ENCODE measurements around the gene MPO. TPM values are rescaled to one million over a fixed set of nuclear protein-coding genes. Genes with fewer than 3 reads are reported as not detected.

The MPO gene
- total RNA-seq, 1 donor from 2014 or later = 0.05 TPM

GRCh38 chr17:58271216-58271931, 9.4 kb downstream of the MPO start:
- H3K27me3 ChIP-seq (ENCODE audit: low read depth) = peaks cover 61% of the 10 kb centered on the region
- H3K4me3 ChIP-seq = no peak overlapping the region
- DNase-seq = no peak
- TF ChIP-seq, protein P1, sequence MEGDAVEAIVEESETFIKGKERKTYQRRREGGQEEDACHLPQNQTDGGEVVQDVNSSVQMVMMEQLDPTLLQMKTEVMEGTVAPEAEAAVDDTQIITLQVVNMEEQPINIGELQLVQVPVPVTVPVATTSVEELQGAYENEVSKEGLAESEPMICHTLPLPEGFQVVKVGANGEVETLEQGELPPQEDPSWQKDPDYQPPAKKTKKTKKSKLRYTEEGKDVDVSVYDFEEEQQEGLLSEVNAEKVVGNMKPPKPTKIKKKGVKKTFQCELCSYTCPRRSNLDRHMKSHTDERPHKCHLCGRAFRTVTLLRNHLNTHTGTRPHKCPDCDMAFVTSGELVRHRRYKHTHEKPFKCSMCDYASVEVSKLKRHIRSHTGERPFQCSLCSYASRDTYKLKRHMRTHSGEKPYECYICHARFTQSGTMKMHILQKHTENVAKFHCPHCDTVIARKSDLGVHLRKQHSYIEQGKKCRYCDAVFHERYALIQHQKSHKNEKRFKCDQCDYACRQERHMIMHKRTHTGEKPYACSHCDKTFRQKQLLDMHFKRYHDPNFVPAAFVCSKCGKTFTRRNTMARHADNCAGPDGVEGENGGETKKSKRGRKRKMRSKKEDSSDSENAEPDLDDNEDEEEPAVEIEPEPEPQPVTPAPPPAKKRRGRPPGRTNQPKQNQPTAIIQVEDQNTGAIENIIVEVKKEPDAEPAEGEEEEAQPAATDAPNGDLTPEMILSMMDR (IDR thresholded peaks at IDR 0.05; ENCODE audit: borderline replicate concordance) = no peak
- no peaks in the 10 kb centered on the region for H3K9me3 ChIP-seq (replicated peaks)
- H3K27ac ChIP-seq (replicated peaks) = no peak overlapping the region
- intact Hi-C loops (cut with micrococcal nuclease) = no loop called here
- no peaks in the 10 kb centered on the region for H3K4me1 ChIP-seq
- no peaks in the 10 kb centered on the region for H3K36me3 ChIP-seq

DNA sequence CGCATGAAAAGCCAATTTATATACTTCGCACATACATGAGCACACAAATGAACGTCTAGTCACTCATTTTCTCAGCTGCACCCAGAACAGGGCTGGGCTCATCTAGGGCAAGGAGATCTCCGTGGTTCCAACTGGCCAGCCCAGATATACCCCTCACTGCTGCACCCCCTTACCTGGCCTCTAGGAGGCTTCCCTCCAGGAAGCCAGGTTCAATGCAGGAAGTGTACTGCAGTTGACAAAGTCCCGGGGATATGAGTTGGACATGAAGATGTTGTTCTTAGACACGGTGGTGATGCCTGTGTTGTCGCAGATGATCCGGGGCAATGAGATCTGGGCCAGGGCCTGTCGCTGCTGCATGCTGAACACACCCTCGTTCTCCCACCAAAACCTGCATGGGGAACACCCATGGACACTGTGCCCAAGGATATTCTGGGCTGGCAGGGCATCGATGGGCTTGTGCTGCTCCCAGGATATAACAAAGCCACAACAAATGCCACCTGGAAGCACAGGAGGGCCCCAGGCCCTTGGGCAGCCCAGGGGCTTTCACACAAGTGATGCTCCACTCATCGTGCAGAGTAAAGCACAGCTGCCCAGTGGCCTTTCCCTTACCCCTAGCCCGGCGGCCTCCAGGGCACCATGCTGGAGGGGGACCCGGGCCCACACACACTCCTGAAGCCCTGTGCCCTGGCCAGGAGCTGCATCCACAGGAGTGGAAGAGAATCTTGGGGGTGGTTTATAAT, 10.1 kb downstream of the MPO start:
- Histone ChIP-seq H3K36me3 (no peaks in the 10 kb centered on the region), H3K4me1 (no peaks in the 10 kb centered on the region), H3K9me3 (replicated peaks) (no peaks in the 10 kb centered on the region), H3K27ac (replicated peaks) (no peak overlapping the region), H3K27me3 (ENCODE audit: low read depth) (peaks cover 66% of the 10 kb centered on the region), H3K4me3 (no peak overlapping the region)
- TF ChIP-seq, protein P1 (IDR thresholded peaks at IDR 0.05; ENCODE audit: borderline replicate concordance) = no peak
- intact Hi-C loops (cut with micrococcal nuclease) = no loop called here
- no peak for DNase-seq

DNA sequence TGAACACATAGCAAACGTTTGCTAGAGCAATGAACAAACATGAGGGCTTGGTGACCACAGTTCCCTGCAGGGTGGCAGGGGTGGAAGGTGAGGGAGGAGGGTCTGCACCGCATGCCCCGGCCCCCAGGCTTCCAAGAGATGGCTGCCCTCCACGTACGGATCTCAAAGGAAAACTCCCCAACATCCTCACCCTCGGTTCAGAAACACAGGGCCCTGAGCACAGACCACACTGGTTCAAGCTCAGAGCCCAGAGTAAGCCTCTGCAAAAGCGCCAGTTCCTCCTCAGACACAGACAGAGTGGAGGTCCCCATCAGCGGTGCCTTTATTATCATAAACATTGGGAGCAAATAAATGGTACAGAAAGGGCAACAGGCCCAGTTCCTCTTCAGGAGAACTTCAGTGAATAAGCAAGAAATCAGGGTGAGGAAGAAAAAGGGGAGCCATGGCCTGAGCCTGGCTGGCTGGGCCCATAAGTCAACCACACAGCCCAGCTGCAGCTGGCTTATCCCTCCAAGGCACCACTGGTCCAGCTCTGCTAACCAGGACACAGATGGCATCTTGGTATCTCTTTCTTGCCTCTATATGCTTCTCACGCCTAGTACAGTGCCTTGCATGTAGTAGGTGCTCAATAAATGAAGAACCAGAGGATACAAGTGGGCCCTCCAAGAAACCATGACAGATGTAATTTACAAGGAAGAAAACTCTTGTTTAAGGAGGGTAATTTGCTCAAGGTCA, 11.0 kb downstream of the MPO start:
- TF ChIP-seq, protein P1 (IDR thresholded peaks at IDR 0.05; ENCODE audit: borderline replicate concordance) = no peak
- intact Hi-C loops (cut with micrococcal nuclease) = no loop called here
- no peaks in the 10 kb centered on the region for H3K36me3 ChIP-seq
- H3K4me1 ChIP-seq = no peaks in the 10 kb centered on the region
- no peak for DNase-seq
- no peak overlapping the region for H3K4me3 ChIP-seq
- H3K9me3 ChIP-seq (replicated peaks) = no peaks in the 10 kb centered on the region
- H3K27me3 ChIP-seq (ENCODE audit: low read depth) = peaks cover 69% of the 10 kb centered on the region
- no peak overlapping the region for H3K27ac ChIP-seq (replicated peaks)

- Histone ChIP-seq H3K36me3 (no peaks in the 10 kb centered on the region), H3K9me3 (replicated peaks) (no peaks in the 10 kb centered on the region), H3K27me3 (ENCODE audit: low read depth) (peaks cover 77% of the 10 kb centered on the region), H3K4me1 (no peaks in the 10 kb centered on the region), H3K27ac (replicated peaks) (no peak overlapping the region), H3K4me3 (no peak overlapping the region)
- intact Hi-C loops (cut with micrococcal nuclease) = no loop called here
- TF ChIP-seq, protein P1 (IDR thresholded peaks at IDR 0.05; ENCODE audit: borderline replicate concordance) = no peak
- DNase-seq = no peak
These were observed 11.8 kb downstream of the MPO start for GRCh38 chr17:58268774-58269556.

DNA sequence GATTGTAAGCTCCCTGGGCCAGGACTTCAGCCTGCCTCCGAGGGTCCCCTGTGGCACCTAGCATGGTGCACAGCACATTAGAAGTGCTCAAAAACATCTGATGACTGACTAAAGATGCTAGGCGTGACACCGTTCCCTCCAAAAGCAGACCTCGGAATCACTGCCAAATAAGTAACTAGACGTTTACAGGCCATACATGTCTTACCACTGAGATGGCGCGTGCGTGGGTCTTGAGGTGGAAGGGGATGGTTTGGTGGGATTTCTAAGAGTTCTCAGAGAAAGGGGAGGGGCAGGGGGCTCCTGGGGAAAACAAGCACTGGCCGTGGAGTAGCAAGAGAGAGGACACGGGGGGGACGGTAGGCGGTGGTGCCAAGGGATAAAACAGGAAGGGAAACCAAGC, 12.4 kb downstream of the MPO start:
- intact Hi-C loops (cut with micrococcal nuclease) = no loop called here
- Histone ChIP-seq H3K36me3 (no peaks in the 10 kb centered on the region), H3K4me1 (no peaks in the 10 kb centered on the region), H3K27ac (replicated peaks) (no peak overlapping the region), H3K9me3 (replicated peaks) (no peaks in the 10 kb centered on the region), H3K4me3 (no peak overlapping the region), H3K27me3 (ENCODE audit: low read depth) (peaks cover 81% of the 10 kb centered on the region)
- TF ChIP-seq, protein P1 (IDR thresholded peaks at IDR 0.05; ENCODE audit: borderline replicate concordance) = no peak
- DNase-seq = no peak
